GM18870 (cell line): ENCODE results near the gene NUDC.
A peak's percentile ranks its signal among the peaks of the same experiment; 100 is the strongest.
"Not testable (repeated sequence)": the region's sequence is repeated elsewhere in the genome, so short reads cannot be mapped to it uniquely, and the experiment has no call there.

Source experiments
- ATAC-seq: cut with Tn5 transposase; IDR thresholded peaks from one replicate; pipeline ENCODE4 v1.9.1; 2021; ENCODE audit warnings: moderate library complexity; ENCODE audit not compliant: unreplicated experiment

NUDC gene

DNA sequence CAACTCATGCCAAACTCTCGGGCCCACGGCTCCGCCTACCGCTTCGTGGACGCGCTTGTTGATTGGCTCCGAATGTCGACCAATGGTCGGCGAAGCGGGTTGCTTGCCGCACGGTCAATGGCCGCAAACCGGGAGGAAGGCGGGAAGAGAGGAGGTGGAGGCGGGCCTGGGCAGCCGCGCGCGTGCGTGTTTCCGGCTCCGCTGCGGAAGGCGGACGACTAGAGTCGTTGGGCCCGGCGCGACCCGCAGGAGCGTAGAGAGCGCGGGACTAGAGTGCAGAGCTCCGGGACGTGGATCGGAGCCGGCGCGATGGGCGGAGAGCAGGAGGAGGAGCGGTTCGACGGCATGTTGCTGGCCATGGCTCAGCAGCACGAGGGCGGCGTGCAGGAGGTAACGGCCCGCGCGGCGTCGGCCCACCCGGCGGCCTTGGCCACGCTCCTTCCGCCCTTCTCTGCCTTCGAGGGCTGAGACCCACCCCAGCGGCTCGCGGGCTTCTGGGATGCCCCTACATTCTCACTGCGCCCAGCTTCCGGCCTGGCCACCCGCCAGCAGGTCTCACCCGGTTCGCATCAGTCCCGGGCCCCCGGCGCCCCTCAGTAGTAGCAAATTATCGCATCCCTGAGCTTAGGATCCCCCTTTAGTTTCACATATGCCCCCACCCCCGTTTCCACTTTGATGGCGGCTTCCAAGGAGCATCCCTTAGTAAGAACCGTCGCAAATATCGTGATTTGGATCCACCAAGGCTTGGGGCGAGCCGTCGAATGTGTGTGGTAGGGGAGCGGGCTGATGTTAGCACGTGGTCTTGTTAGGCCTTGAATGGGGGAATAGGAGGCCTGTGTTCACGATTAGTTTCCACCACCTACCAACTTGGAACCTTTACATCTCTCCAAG is at the start of gene NUDC:
TSS of gene NUDC (plus strand) at position 204 of the 891 bp plus-strand sequence. CDS start at position 310, 106 bp downstream.
- ATAC-seq = peak; percentile 82

DNA sequence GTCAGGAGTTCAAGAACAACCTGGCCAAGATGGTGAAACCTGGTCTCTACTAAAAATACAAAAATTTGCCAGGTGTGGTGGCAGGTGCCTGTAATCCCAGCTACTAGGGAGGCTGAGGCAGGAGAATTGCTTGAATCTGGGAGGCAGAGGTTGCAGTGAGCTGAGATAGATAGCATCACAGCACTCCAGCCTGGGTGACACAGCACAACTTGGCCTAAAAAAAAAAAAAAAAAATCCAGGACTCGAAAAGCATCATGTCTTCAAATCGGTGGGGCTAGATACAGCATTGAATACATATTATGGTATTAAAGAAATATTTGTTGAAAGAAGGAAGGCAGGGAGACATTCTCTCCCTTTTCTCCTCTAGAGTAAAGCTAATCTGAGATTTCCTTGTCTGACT is 48.4 kb upstream of the NUDC start:
- not testable (repeated sequence) for ATAC-seq

DNA sequence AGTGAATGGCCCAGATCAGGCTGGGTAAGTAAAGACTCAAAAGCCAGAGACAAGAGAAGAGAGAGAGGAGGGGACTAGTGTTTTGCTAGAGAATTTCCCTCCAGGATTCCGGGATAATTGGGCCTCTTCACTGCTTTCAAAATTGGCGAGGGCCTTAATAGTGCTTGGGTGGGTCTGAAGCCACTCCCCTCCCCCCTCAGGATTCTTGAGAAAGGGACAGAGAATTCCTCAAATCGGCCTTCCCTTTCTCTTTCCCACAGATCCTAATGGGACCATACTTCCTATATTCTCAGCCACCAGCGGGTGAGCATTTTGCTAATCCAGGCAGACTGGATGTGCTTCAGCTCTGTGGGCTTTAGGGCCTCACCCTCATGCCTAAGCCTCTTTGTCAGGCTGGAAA is 46.6 kb upstream of the NUDC start:
- ATAC-seq = no peak

DNA sequence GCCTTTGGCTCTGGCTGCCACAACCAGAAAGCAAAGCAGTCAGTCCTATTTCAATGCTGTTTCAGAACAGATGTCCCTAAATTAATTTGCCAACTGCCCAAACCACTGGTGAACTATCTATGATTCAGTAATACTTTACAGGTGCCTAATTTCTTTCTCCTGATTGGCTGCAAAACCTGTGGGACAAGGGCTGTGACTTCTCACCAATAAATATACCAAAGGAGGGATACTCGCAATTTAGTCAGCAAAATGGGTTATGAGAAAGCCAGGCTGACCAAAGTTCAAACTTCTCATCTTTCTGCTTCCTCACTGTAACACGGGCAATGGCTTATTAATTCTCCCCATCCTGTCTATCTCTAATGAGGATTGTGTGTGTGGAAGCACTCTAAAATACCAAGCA is 44.2 kb upstream of the NUDC start:
- no peak for ATAC-seq

DNA sequence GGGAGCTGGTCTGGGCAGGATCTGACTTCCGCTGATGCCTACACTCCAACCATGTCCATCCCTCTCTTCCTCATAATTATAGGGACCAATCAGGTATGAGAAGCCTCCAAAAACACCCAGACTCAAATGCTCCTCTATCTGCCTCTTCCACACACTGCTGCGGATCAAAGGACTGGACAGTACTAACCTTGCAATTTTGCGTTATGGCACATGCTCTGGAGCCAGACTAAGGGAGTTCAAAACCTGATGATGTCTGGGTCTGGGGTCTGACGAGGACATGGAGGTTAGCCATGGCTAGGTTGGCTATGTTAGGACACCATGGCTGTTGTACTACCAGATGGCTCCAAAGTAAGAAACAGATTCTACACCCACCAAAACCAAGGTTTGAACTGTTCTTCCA is 41.8 kb upstream of the NUDC start:
- ATAC-seq = no peak

DNA sequence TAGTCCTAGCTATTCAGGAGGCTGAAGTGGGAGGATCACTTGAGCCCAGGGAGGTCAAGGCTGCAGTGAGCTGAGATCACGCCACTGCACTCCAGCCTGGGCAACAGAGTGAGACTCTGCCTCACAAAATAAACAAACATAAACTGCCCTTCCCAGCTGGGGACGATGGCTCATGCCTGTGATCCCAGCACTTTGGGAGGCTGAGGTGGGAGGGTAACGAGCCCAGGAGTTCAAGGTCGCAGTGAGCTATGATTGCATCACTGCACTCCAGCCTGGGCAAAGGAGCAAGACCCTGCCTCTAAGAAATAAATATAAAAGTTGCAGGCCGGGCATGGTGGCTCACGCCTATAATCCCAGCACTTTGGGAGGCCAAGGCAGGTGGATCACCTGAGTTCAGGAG is 39.9 kb upstream of the NUDC start:
- ATAC-seq = not testable (repeated sequence)

DNA sequence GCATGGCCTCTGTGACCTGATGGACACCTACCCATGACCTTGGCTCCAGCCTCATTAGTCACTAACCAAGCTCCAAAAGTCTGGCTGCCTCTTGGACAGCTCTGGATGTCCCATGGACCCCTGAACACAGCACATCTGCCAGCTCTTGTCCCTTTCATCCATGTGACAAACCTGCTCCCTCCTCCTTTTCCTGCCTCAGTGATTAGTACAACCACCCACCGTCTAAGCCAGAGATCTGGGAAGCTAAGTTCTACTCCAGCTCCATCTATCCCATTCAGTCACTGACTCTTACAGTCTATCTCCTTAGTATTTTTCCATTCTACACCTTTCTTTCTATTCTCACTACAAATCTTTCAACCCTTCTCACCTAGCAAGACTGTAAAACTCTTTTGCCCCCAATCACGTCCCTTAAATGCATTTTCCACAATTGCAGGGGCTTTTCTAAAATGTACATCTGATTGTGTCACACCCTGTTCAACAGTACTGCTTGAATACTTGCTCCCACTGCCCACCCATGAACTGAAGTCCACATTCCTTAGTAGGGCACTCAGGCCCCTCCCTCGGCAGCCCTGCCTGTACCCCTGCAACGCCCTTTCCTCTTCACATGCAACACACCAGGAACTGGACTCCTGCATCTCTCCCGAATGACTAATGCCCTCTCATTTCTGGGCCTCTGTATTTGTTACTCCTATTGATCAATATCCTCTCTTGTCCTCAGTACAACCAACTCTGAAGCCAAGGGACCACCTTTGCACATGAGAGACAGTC is 38.7 kb upstream of the NUDC start:
- ATAC-seq = no peak

DNA sequence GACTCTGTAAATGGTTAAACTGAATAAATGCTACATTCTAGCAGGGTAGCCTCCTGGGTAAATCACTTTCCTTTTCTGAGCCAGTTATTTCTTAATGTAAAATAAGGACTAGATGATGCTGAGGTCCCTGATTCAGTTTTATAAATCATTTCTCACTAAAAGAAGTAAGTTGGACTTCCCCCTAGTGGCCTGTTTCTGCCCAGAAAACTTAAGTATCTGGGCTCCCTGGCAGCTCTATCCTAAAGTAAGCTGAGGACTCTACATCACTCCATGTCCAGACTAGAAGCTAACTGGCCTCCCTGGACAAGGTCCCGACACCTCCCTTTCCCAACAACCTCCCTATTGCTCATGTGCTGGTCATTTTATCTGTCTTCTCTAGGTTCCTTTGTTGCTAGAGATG is 34.4 kb upstream of the NUDC start:
- ATAC-seq = no peak

DNA sequence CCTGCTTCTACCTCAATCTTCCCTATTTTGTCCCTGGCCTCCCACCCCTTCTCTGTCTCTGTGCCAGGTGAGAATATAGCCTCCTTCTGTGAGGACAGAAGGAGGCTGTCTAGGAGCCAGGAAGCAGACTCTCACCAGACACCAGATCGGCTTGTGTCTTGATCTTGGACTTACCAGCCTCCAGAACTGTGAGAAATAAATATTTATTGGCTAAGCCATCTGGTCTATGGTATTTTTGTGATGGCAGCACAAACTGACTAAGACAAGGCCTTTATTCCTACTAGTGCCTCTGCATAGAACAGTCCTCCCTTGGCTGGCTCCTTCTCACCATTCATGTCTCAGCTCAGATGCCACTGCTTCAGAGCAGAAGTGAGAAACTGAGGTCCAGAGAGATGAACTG is 33.3 kb upstream of the NUDC start:
- ATAC-seq = no peak

DNA sequence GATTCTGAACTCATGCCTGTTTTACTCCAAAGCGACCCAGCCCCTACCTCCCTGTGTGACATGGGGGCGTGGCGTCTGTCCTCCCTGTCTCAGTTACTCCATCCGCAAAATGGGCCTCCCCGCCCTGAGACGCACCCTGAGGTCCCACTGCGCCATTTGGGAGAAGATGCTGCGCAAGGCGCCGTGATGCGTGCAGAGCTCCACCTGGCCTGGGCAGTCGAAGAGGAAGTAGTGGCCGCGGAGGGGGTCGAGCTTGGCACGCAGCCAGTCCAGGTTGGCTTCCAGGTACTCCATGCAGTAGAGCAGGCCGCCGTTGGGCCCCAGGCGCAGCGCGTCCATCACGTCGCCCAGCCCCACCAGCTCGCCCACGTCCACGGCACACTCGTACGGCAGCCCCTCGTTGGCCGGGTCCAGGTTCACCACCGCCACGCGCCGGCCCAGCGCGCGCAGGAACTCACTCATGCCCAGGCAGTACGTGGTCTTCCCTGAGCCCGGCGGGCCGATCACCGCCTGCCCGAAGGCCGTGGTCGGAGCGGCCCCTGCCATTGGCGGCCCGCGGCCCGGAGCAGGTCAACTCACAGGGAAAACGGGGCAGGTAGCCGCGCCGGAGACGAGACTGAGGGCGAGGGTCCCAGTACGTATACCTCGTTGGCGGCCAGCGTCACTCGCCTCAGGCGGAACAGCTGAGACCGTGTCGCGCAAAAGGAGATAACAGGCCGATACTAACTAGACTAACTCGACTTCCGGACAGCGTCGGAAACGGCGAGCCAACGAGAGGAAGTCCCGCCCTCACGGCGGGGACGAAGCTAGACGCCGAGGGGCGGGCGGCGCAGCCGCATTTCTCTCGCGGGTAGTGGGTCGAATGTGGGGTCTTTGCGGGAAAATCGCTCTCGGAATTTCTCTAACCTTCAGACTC is 31.7 kb upstream of the NUDC start, which contains the start of gene GPN2:
TSS of gene GPN2 (minus strand) at position 733 of the 916 bp plus-strand sequence. CDS start at position 546, 187 bp downstream.
- peak; percentile 57 for ATAC-seq

DNA sequence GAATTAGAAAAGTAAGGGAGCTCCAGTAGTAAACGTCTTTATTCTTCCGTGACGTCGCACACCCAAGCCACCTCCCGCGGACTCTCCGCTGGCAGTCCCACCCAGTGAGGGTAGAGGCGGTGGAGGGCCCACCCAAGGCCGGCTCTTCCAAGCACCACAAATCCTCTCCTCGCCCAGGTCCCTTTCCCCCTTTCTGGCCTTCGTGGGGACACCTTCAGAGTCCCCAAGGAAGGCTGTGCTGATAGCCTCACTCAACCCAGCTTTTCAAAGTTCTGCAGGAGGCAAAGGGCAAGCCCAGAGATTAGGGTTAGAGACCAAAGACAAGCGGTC is 31.1 kb upstream of the NUDC start:
- ATAC-seq = peak; percentile 7

DNA sequence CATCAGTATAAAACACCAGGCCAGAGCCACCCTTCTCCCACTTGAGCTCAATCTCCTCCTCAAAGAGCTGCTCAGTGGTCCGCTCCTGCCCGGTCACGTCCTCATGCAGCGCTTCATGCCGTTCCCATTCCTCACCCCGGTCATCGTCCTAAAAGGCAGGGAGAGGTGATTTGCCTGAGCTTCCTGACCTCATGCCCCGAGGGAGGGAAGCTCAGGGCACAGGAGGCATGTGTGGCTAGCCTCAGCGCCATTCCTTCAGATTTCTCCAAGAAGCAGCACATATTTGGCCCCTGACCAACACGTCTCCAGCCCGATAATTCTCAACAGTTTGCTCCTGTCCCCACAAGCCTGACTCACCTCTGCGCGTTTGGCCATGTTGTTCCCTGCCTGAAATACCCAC is 27.3 kb upstream of the NUDC start:
- no peak for ATAC-seq

DNA sequence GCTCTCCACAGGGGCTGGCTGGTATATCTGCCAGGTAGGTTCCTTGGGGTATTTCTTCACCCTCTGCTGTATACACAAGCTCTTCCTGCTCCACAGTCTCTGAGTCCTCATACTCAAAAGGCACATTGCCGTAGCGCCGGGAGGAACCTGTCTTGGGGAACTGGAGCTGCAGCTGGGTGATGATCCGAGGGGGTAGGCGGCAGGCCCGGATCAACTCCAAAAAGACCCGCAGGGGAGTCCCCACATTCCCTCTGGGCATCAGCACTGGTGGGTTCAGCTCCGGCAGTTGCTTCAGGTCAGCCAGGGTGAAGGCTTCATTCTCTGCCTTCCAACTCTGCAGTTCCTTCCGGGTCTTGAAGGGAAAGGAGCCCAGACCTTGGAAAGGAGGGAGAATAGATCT is 24.2 kb upstream of the NUDC start:
- ATAC-seq = no peak

DNA sequence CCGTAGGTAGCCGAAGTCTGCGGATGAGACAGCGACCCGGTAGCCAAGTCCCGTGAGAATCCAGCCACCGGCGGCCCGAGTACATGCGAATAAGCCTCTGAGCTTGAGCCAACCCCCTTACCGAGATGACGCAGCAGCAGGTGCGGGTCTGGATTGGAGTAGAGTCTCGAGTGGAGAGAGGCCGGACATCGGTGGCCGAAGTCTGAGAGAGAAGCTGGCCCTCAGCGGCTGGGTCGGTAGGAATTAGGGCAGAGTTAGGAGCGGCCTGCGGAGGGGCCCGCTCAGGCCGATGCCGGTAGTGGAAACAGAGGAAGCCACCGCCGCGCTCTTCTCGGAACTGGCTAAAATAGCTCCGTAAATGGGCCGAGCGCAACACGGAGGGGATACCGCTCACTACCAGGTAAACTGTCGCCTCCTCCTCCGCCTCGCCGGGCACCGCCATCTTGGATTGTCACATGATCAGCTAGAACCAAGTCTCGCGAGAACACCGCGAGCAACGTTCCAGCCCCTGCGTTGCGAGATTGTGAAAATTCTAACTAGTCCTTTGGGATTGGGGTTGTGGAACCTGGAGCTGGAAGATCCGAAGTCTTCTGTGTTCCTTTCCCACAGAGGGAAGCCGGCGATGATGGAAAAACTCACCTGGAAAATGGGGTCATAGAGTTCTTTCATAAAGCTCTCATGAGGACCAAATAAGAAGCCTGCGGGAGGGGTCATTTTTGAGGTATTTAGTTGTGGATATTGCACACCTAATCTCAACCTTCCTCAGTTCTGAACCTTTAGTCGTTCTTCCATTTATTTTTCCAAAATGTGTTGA is 21.3 kb upstream of the NUDC start, which contains the start of gene GPATCH3:
TSS of gene GPATCH3 (minus strand) at position 467 of the 814 bp plus-strand sequence. CDS start at position 442, 25 bp downstream.
- ATAC-seq = peak; percentile 77

DNA sequence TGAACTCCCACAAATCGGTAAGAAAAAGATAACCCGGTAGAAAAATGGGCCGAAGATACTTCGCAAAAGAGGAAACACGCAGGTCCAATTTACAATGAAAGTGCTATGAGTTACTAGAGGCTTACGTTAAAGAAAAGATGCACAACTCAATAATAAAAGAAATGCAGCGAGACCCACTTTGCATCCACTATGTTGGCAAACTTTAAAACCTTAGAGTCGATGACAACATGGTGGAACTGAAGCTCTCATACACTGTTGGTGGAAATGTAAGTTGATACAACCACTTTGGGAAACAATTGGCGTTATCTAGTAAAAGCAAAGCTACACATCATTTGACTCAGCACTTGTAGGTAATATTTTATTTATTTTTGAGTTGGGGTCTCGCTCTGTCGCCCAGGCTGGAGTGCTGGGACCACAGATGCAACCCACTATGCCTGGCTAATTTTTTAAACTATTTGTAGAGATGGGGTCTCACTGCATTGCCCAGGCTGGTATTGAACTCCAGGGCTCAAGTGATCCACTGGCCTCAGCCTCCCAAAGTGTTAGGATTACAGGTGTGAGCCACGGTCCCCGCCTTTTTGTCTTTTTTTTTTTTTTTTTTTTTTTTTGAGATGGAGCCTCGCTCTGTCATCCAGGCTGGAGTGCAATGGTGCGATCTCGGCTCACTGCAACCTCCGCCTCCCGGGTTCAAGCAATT is 20.6 kb upstream of the NUDC start:
- ATAC-seq = no peak

DNA sequence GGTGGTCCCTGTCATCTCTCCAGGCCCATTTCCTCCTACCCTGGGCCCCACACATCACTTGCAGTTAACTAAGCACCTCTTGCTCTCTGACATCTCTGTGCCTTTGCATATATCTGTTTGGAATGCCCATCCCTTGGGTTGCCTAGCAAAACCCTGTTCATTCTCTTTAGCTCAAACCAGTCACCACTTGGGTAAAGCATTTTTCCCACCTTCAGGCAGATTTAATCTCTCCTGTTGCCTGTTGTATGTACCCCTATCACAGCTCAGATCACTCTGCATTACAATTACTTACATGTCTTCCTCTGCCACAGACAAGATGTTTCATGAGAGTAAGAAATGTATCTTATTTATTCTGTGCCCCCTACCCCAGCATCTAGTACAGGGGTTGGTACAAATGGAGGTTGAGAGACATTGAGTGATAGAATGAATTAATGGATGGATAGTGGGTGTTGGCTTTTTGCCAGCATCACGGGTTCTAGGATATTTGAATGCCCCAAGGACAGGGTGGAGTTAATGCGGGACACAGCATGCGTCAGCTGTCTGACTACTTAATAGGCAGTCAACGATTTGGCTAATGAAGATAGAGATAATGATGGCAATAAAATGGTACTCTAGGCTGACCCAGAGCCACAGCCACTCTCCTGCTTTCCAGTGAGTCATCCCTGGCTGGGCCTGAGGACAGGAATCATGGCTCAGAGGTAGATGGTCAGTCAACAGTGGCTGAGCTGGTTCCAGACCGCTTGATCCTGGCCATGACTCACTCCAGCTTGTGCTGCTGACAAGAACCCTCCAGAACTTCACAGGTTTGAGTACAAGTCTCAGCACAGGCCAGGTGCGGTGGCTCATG is 14.2 kb upstream of the NUDC start:
- ATAC-seq = no peak

DNA sequence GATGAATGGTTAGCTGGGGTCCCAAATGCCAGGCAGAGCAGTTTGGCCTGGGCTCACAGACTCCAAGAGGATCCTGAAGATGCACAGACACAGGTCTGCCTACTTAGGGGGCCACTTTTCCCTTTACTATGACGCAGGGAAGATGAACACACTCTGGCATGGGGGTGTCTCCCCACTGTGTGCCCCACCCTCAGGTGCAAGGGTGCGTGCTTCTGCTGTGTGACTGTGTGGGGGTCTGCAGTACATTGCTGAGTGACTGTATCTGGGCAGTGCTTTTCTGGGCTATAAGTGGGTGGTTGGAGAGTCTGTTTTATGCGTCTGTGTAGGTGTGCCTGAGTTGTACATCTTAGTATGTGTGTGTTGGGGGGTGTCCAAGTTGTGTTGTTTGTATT is 11.6 kb upstream of the NUDC start:
- ATAC-seq = no peak

DNA sequence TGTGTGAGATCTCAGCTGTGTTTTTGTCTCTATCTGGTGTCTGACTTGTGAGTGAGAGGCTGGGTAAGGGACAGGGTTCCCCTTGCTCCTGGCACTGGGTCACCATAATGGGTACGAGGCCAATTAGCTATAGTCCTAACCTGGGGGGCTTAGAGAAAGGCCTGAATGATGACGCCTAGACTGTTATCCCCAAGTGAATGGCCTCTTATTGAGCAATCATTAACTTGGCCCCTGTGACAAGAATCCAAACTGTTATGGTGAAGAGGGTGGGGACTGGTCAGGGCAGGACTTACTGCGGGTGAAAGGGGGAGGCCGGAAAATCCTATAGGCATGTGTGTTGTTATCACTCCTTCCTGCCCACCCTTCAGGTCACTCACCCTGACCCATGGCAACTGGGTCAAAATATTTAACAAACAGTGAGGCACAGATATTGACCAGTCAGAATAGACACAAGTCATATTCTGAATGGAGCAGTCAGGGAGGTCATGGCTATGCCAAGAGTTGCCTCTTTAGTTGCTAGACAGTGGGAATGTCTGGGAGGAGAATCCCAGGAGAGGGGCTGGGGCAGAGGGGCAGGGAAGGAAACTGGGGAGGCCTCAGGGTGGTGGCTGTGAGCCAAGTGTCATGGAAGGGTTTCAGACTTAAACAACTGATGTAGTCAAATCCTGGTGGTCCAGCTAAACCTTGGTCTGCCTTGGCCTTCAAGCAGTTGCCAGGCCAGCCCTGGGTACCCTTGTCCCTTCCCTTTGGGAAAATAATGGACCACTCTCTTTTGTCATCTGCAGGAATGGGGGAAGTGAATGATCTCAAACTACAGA is 11.0 kb upstream of the NUDC start:
- ATAC-seq = no peak
